Body of pancreas (tissue), 4 donors: ENCODE data around the gene AKAP1. TPM values are rescaled to one million over a fixed set of nuclear protein-coding genes. Genes with fewer than 3 reads are reported as not detected.

Experiments used
- ATAC-seq: fragments of 150-250 bp; one replicate; pipeline ENCODE4 v1.9.1; 2016
- DNase-seq, 4 donors: peaks; one replicate each; pipeline ENCODE4 v3.0.0-alpha.2; 2019
- H3K27ac ChIP-seq, 4 donors: fragments of 200-600 bp; sonication (generic); 1 replicate in 3 of 4; 2 replicates in 1 of 4; pipeline versions ENCODE4 v1.5.1 to v1.6.1; 2016 to 2019; ENCODE audit warnings: mild to moderate bottlenecking in 1 of 4, mixed read lengths in 1 of 4, moderate library complexity in 1 of 4
- H3K27me3 ChIP-seq, 2 donors: fragments of 200-600 bp; sonication (generic); one replicate each; pipeline ENCODE4 v1.6.0; 2016; ENCODE audit warnings: mild to moderate bottlenecking in 1 of 2
- H3K36me3 ChIP-seq, 2 donors: fragments of 200-600 bp; sonication (generic); replicated peaks in 1 of 2; 2 replicates each; pipeline ENCODE4 v1.5.1; 2016; ENCODE audit warnings: low read depth in 2 of 2; ENCODE audit not compliant: insufficient read depth in 1 of 2
- H3K4me1 ChIP-seq: fragments of 200-600 bp; sonication (generic); one replicate; pipeline ENCODE4 v1.6.0; 2016
- H3K4me3 ChIP-seq, 2 donors: fragments of 200-600 bp; sonication (generic); 1 replicate in 1 of 2; 2 replicates in 1 of 2; pipeline ENCODE4 v1.5.1; 2016 to 2019
- H3K9me3 ChIP-seq, 3 donors: fragments of 200-600 bp; sonication (generic); 1 replicate in 2 of 3; 2 replicates in 1 of 3; pipeline ENCODE4 v1.5.1; 2016
- CTCF ChIP-seq, 7 experiments: fragments of 450-650 bp in 4 of 7; fragments of 200-600 bp in 3 of 7; sonication (generic) in 3 of 7; IDR thresholded peaks; one replicate each; pipeline ENCODE4 v1.5.1; 2016 to 2019; ENCODE audit warnings: antibody characterized with exemption in 7 of 7
- POLR2A ChIP-seq, 3 donors: fragments of 450-650 bp; IDR thresholded peaks; one replicate each; pipeline ENCODE4 v1.6.1; 2016; ENCODE audit warnings: antibody characterized with exemption in 3 of 3, mild to moderate bottlenecking in 2 of 3
- WGBS, 2 donors: methylation state at CpG; one replicate each; pipeline ENCODE4 v1.1.5; 2017; 5-methylcytosine and 5-hydroxymethylcytosine counted together
- intact Hi-C: fragments of 100-400 bp; cut with DNase I; formaldehyde crosslinking; loops from one replicate; pipeline ENCODE4 v1.15.1; 2023
- total RNA-seq, 2 donors: library from RNA; depleted of rRNA; stranded (reverse); fragments of >200 nt; gene quantifications; one replicate each; pipeline ENCODE4 v1.1.0, GENCODE V29; 2016

AKAP1 gene
- total RNA-seq, 2 donors from 2014 or later, result 24.4 to 48.5 TPM

GRCh38 chr17:57158795-57159194 is 73.7 kb downstream of the AKAP1 start:
- Histone ChIP-seq H3K4me1 (no peaks in the 10 kb centered on the region), H3K4me3 (no peak overlapping the region), H3K36me3 (no peaks in the 10 kb centered on the region), H3K9me3 (no peaks in the 10 kb centered on the region), H3K27me3 (no peaks in the 10 kb centered on the region), H3K27ac (no peak overlapping the region)
- WGBS, 2 donors, result 30 to 41% methylated on average over 1 of the region's 1 CpG
- TF ChIP-seq POLR2A (IDR thresholded peaks at IDR 0.05) (no peak), CTCF (IDR thresholded peaks at IDR 0.05) (no peak)
- DNase-seq, result no peak
- intact Hi-C loops, result no loop called here
- no peak for ATAC-seq

GRCh38 chr17:57160624-57161023 is 75.6 kb downstream of the AKAP1 start:
- intact Hi-C loops, result no loop called here
- Histone ChIP-seq H3K4me3 (no peak overlapping the region), H3K9me3 (no peaks in the 10 kb centered on the region), H3K4me1 (no peaks in the 10 kb centered on the region), H3K27ac (no peak overlapping the region), H3K36me3 (no peaks in the 10 kb centered on the region), H3K27me3 (no peaks in the 10 kb centered on the region)
- ATAC-seq, result no peak
- DNase-seq, result no peak
- no peak for TF ChIP-seq POLR2A (IDR thresholded peaks at IDR 0.05)
- no peak for TF ChIP-seq CTCF (IDR thresholded peaks at IDR 0.05)
- WGBS, 2 donors, result 76 to 78% methylated on average over 3 of the region's 3 CpGs

GRCh38 chr17:57164814-57165213 is 79.8 kb downstream of the AKAP1 start:
- H3K36me3 ChIP-seq, result no peaks in the 10 kb centered on the region
- no peak for ATAC-seq
- H3K27ac ChIP-seq, result no peak overlapping the region
- H3K4me3 ChIP-seq, result no peak overlapping the region
- TF ChIP-seq POLR2A (IDR thresholded peaks at IDR 0.05) (no peak), CTCF (IDR thresholded peaks at IDR 0.05) (no peak)
- no peaks in the 10 kb centered on the region for H3K27me3 ChIP-seq
- intact Hi-C loops, result no loop called here
- DNase-seq, result no peak
- no peaks in the 10 kb centered on the region for H3K9me3 ChIP-seq
- no peaks in the 10 kb centered on the region for H3K4me1 ChIP-seq
- WGBS, 2 donors, result 89 to 92% methylated on average over 4 of the region's 4 CpGs

GRCh38 chr17:57165754-57166153 is 80.7 kb downstream of the AKAP1 start:
- H3K4me1 ChIP-seq, result no peaks in the 10 kb centered on the region
- intact Hi-C loops, result no loop called here
- ATAC-seq (no peak), DNase-seq (no peak)
- no peak overlapping the region for H3K4me3 ChIP-seq
- TF ChIP-seq CTCF (IDR thresholded peaks at IDR 0.05) (no peak), POLR2A (IDR thresholded peaks at IDR 0.05) (no peak)
- H3K27me3 ChIP-seq, result no peaks in the 10 kb centered on the region
- H3K9me3 ChIP-seq, result no peaks in the 10 kb centered on the region
- H3K36me3 ChIP-seq, result no peaks in the 10 kb centered on the region
- H3K27ac ChIP-seq, result no peak overlapping the region
- WGBS, 2 donors, result 67 to 81% methylated on average over 3 of the region's 3 CpGs

- no peak for TF ChIP-seq POLR2A (IDR thresholded peaks at IDR 0.05)
- no peak for TF ChIP-seq CTCF (IDR thresholded peaks at IDR 0.05)
- no peaks in the 10 kb centered on the region for H3K4me1 ChIP-seq
- 43 to 54% methylated on average over 9 of the region's 9 CpGs for WGBS, 2 donors
- no peak overlapping the region for H3K27ac ChIP-seq
- H3K27me3 ChIP-seq, result no peaks in the 10 kb centered on the region
- no peaks in the 10 kb centered on the region for H3K36me3 ChIP-seq
- H3K9me3 ChIP-seq, result no peaks in the 10 kb centered on the region
- intact Hi-C loops, result no loop called here
- DNase-seq (no peak), ATAC-seq (no peak)
- H3K4me3 ChIP-seq, result no peak overlapping the region
These were observed 81.8 kb downstream of the AKAP1 start for GRCh38 chr17:57166803-57167202.
